Keratinocyte (primary cell): ENCODE measurements around the gene SMIM45.

Experiments
- DNase-seq: peaks from one replicate; pipeline ENCODE4 v3.0.0-alpha.2; 2011; ENCODE audit warnings: low read depth, missing footprints, low spot score
- FAIRE-seq: peaks from 2 replicates; lab custom pipeline; 2011; peaks lifted over from hg19 to GRCh38; lab: Jason Lieb, UNC
- H2AFZ ChIP-seq: 2 replicates; pipeline ENCODE4 v1.6.0; 2012; ENCODE audit warnings: low read length, control low read depth, inconsistent platforms; ENCODE audit not compliant: control insufficient read depth
- H3K27ac ChIP-seq: 2 replicates; pipeline ENCODE4 v1.5.1; 2011; ENCODE audit warnings: low read length; ENCODE audit not compliant: control insufficient read depth, insufficient read depth
- H3K27me3 ChIP-seq: 3 replicates; pipeline ENCODE4 v1.6.0; 2011; ENCODE audit warnings: low read length; ENCODE audit not compliant: control insufficient read depth, insufficient read depth; ENCODE audit errors: extremely low read depth
- H3K36me3 ChIP-seq, 2 experiments: 2 replicates in 1 of 2; 3 replicates in 1 of 2; pipeline ENCODE4 v1.5.1; 2011; ENCODE audit warnings: low read length in 2 of 2, mild to moderate bottlenecking in 1 of 2; ENCODE audit not compliant: control insufficient read depth in 2 of 2, insufficient read depth in 2 of 2; ENCODE audit errors: extremely low read depth in 1 of 2
- H3K4me1 ChIP-seq: 3 replicates; pipeline ENCODE4 v1.5.1; 2011; ENCODE audit warnings: low read length; ENCODE audit not compliant: control insufficient read depth, insufficient read depth; ENCODE audit errors: extremely low read depth
- H3K4me2 ChIP-seq: 3 replicates; pipeline ENCODE4 v1.6.0; 2011; ENCODE audit warnings: low read depth, low read length; ENCODE audit not compliant: control insufficient read depth, insufficient read depth; ENCODE audit errors: extremely low read depth
- H3K4me3 ChIP-seq, 3 experiments: fragments of 200-600 bp in 1 of 3; sonication (generic) in 1 of 3; 2 replicates in 2 of 3; 3 replicates in 1 of 3; pipeline ENCODE4 v1.5.1; 2011 to 2016; ENCODE audit warnings: low read length in 3 of 3, mild to moderate bottlenecking in 3 of 3, control low read depth in 2 of 3, inconsistent platforms in 1 of 3, low read depth in 1 of 3, mixed read lengths in 1 of 3, mixed run types in 1 of 3, moderate library complexity in 1 of 3; ENCODE audit not compliant: control insufficient read depth in 2 of 3, insufficient read depth in 2 of 3; ENCODE audit errors: extremely low read depth in 1 of 3
- H3K79me2 ChIP-seq: 2 replicates; pipeline ENCODE4 v1.6.0; 2012; ENCODE audit warnings: low read length; ENCODE audit not compliant: control insufficient read depth, insufficient read depth
- H3K9ac ChIP-seq: 3 replicates; pipeline ENCODE4 v1.6.0; 2011; ENCODE audit warnings: low read length; ENCODE audit not compliant: control insufficient read depth, insufficient read depth; ENCODE audit errors: extremely low read depth
- H3K9me1 ChIP-seq: 3 replicates; pipeline ENCODE4 v1.6.0; 2011; ENCODE audit warnings: low read length; ENCODE audit not compliant: control insufficient read depth, insufficient read depth; ENCODE audit errors: extremely low read depth
- H3K9me3 ChIP-seq: 2 replicates; pipeline ENCODE4 v1.5.1; 2012; ENCODE audit warnings: low read depth, low read length; ENCODE audit not compliant: control insufficient read depth
- H4K20me1 ChIP-seq: 3 replicates; pipeline ENCODE4 v1.6.0; 2011; ENCODE audit warnings: low read length; ENCODE audit not compliant: control insufficient read depth, insufficient read depth; ENCODE audit errors: extremely low read depth
- CTCF ChIP-seq, 3 experiments: IDR thresholded peaks in 1 of 3; conservative IDR thresholded peaks in 1 of 3; optimal IDR thresholded peaks in 1 of 3; 2 replicates in 2 of 3; 3 replicates in 1 of 3; pipeline versions ENCODE3 to v1.5.1; 2011; ENCODE audit warnings: low read length in 3 of 3, mild to moderate bottlenecking in 3 of 3, moderate library complexity in 2 of 3, control low read depth in 1 of 3, inconsistent platforms in 1 of 3; ENCODE audit not compliant: insufficient read depth in 2 of 3; ENCODE audit errors: extremely low read depth in 1 of 3
- EZH2 ChIP-seq: IDR thresholded peaks from one replicate; pipeline ENCODE4 v1.6.1; 2012; ENCODE audit warnings: inconsistent platforms, mild to moderate bottlenecking, low read length, moderate library complexity
- dilution Hi-C: fragments of 300-500 bp; cut with MboI; formaldehyde crosslinking; loops from one replicate; pipeline ENCODE4 v1.7.0; 2020; ENCODE audit warnings: low sequenced_read_pairs; ENCODE audit not compliant: extremely low pct_ligation_motif_present

SMIM45 gene

GRCh38 chr22:41970601-41971000 lies 18.7 kb downstream of the SMIM45 start:
- Histone ChIP-seq H3K4me3 (no peak overlapping the region), H3K9me1 (no peaks in the 10 kb centered on the region), H3K4me1 (peaks cover 4% of the 10 kb centered on the region), H3K36me3 (no peaks in the 10 kb centered on the region), H3K27me3 (peaks cover 16% of the 10 kb centered on the region), H3K79me2 (no peaks in the 10 kb centered on the region), H3K27ac (no peak overlapping the region), H3K9ac (no peak overlapping the region), H4K20me1 (peaks cover 2% of the 10 kb centered on the region), H3K9me3 (no peaks in the 10 kb centered on the region), H3K4me2 (no peak overlapping the region), H2AFZ (no peak overlapping the region)
- TF ChIP-seq CTCF (optimal IDR thresholded peaks at IDR 0.05 in 1 of 3, IDR thresholded peaks at IDR 0.05 in 1 of 3, conservative IDR thresholded peaks at IDR 0.05 in 1 of 3; ENCODE audit: extremely low read depth in 1 of 3, insufficient read depth in 2 of 3, low read length in 3 of 3) (no peak), EZH2 (no peak)
- no peak for FAIRE-seq
- dilution Hi-C loops = no loop called here
- DNase-seq = no peak

GRCh38 chr22:41971431-41971830 lies 19.5 kb downstream of the SMIM45 start:
- H3K79me2 ChIP-seq = no peaks in the 10 kb centered on the region
- H3K27ac ChIP-seq = no peak overlapping the region
- no peak for TF ChIP-seq EZH2
- no peak for TF ChIP-seq CTCF (optimal IDR thresholded peaks at IDR 0.05 in 1 of 3, IDR thresholded peaks at IDR 0.05 in 1 of 3, conservative IDR thresholded peaks at IDR 0.05 in 1 of 3; ENCODE audit: extremely low read depth in 1 of 3, insufficient read depth in 2 of 3, low read length in 3 of 3)
- H2AFZ ChIP-seq = no peak overlapping the region
- DNase-seq = no peak
- peaks cover 2% of the 10 kb centered on the region for H4K20me1 ChIP-seq
- H3K27me3 ChIP-seq = peaks cover 24% of the 10 kb centered on the region
- H3K4me1 ChIP-seq = peaks cover 4% of the 10 kb centered on the region
- H3K4me3 ChIP-seq = no peak overlapping the region
- H3K4me2 ChIP-seq = no peak overlapping the region
- no peaks in the 10 kb centered on the region for H3K9me1 ChIP-seq
- H3K36me3 ChIP-seq = no peaks in the 10 kb centered on the region
- FAIRE-seq = no peak
- no peak overlapping the region for H3K9ac ChIP-seq
- H3K9me3 ChIP-seq = no peaks in the 10 kb centered on the region
- dilution Hi-C loops = no loop called here
